PC-3 (cell line): ENCODE results near the gene SLC9A9. TPM values are rescaled to one million over a fixed set of nuclear protein-coding genes. Genes with fewer than 3 reads are reported as not detected.

Experiments used
- ATAC-seq: fragments of 200-7000 bp; cut with Tn5 transposase; 2 replicates; pipeline ENCODE4 v1.9.1; 2020; ENCODE audit warnings: mild to moderate bottlenecking, moderate library complexity
- BruUV-seq: library from RNA; stranded (reverse); fragments of 400-500 nt; replicated peaks from 2 replicates; lab custom pipeline; 2021; lab: Mats Ljungman, UMichigan
- CTCF ChIA-PET: fragments of 300-600 bp; sonication (Branson Sonifier 250); formaldehyde crosslinking; loops from one replicate; lab custom pipeline; 2022; ENCODE audit warnings: antibody characterized with exemption; lab: Charles Lee
- POLR2A ChIA-PET: fragments of 300-600 bp; sonication (Branson Sonifier 250); formaldehyde crosslinking; loops from one replicate; lab custom pipeline; 2022; ENCODE audit warnings: antibody characterized with exemption; ENCODE audit not compliant: unreplicated experiment; lab: Charles Lee
- DNase-seq: peaks from one replicate; pipeline ENCODE4 v3.0.0-alpha.2; 2015
- H2AFZ ChIP-seq: fragments of 300-600 bp; sonication (generic); 2 replicates; pipeline ENCODE4 v1.6.0; 2016; ENCODE audit warnings: antibody characterized with exemption, low read length
- H3F3A ChIP-seq: fragments of 300-600 bp; sonication (generic); one replicate; pipeline ENCODE4 v1.6.0; 2017; ENCODE audit warnings: antibody characterized with exemption, low read length, control low read depth, mild to moderate bottlenecking; ENCODE audit not compliant: unreplicated experiment
- H3K27ac ChIP-seq: fragments of 300-600 bp; sonication (generic); 2 replicates; pipeline ENCODE4 v1.5.1; 2016; ENCODE audit warnings: mild to moderate bottlenecking, low read length
- H3K27me3 ChIP-seq: fragments of 300-600 bp; sonication (generic); 2 replicates; pipeline ENCODE4 v1.6.1; 2016; ENCODE audit warnings: low read length, mixed read lengths
- H3K36me3 ChIP-seq: fragments of 300-600 bp; sonication (generic); 2 replicates; pipeline ENCODE4 v1.6.1; 2016; ENCODE audit warnings: low read depth, mixed run types, low read length, mixed read lengths
- H3K4me1 ChIP-seq: fragments of 300-600 bp; sonication (generic); 2 replicates; pipeline ENCODE4 v1.5.1; 2016; ENCODE audit warnings: low read length; ENCODE audit not compliant: insufficient read depth
- H3K4me2 ChIP-seq: fragments of 300-600 bp; sonication (generic); 2 replicates; pipeline ENCODE4 v1.6.0; 2016; ENCODE audit warnings: low read length
- H3K4me3 ChIP-seq: fragments of 300-600 bp; sonication (generic); 2 replicates; pipeline ENCODE4 v1.5.1; 2016; ENCODE audit warnings: mild to moderate bottlenecking, low read length, mixed read lengths
- H3K79me2 ChIP-seq: fragments of 300-600 bp; sonication (generic); 2 replicates; pipeline ENCODE4 v1.6.1; 2017; ENCODE audit warnings: low read length, mixed read lengths
- H3K9ac ChIP-seq: fragments of 300-600 bp; sonication (generic); 2 replicates; pipeline ENCODE4 v1.6.0; 2016; ENCODE audit warnings: mild to moderate bottlenecking, low read length
- H3K9me2 ChIP-seq: fragments of 300-600 bp; sonication (generic); replicated peaks from 2 replicates; pipeline ENCODE4 v1.6.1; 2016; ENCODE audit warnings: mixed run types, low read length, mixed read lengths
- H3K9me3 ChIP-seq: fragments of 300-600 bp; sonication (generic); 2 replicates; pipeline ENCODE4 v1.6.1; 2016; ENCODE audit warnings: low read length, mixed read lengths
- H4K20me1 ChIP-seq: fragments of 300-600 bp; sonication (generic); 2 replicates; pipeline ENCODE4 v1.6.1; 2016; ENCODE audit warnings: low read length, mixed read lengths
- CTCF ChIP-seq: fragments of 300-600 bp; sonication (generic); conservative IDR thresholded peaks from 2 replicates; pipeline ENCODE4 v1.5.1; 2017; ENCODE audit warnings: antibody characterized with exemption, low read depth, mild to moderate bottlenecking, low read length
- EZH2 ChIP-seq: fragments of 300-600 bp; sonication (generic); IDR thresholded peaks from one replicate; pipeline ENCODE4 v1.6.1; 2017; ENCODE audit warnings: antibody characterized with exemption, mild to moderate bottlenecking, low read length; ENCODE audit not compliant: unreplicated experiment
- EZH2phosphoT487 ChIP-seq: fragments of 300-600 bp; sonication (generic); IDR thresholded peaks from 2 replicates; pipeline ENCODE4 v1.6.1; 2018; ENCODE audit warnings: mild to moderate bottlenecking, antibody characterized with exemption, low read length, borderline replicate concordance
- intact Hi-C: fragments of 100-400 bp; cut with micrococcal nuclease; formaldehyde crosslinking; loops from 2 replicates; pipeline ENCODE4 v1.9.0; 2023
- total RNA-seq: library from RNA; depleted of rRNA; stranded (reverse); fragments of >200 nt; gene quantifications from 2 replicates; pipeline ENCODE4 v1.2.3, GENCODE V29; 2014

SLC9A9 gene
- total RNA-seq, 1 experiment from 2014 or later: 0.07 TPM

- Histone ChIP-seq H3K9ac (no peak overlapping the region), H3F3A (no peaks in the 10 kb centered on the region), H2AFZ (no peak overlapping the region), H3K36me3 (no peaks in the 10 kb centered on the region), H3K27me3 (no peaks in the 10 kb centered on the region), H3K27ac (no peak overlapping the region), H3K9me3 (no peaks in the 10 kb centered on the region), H4K20me1 (no peaks in the 10 kb centered on the region), H3K79me2 (no peaks in the 10 kb centered on the region), H3K4me1 (no peaks in the 10 kb centered on the region), H3K4me2 (no peak overlapping the region), H3K9me2 (no peaks in the 10 kb centered on the region), H3K4me3 (no peak overlapping the region)
- CTCF ChIA-PET: no interaction called here
- ATAC-seq (no peak), DNase-seq (no peak)
- intact Hi-C loops: no loop called here
- no TSS peak for BruUV-seq
- POLR2A ChIA-PET: no interaction called here
- no peak for TF ChIP-seq EZH2phosphoT487
- no peak for TF ChIP-seq EZH2
- TF ChIP-seq CTCF: no peak
Observed at GRCh38 chr3:143366672-143367071, 481.6 kb downstream of the SLC9A9 start.

DNA sequence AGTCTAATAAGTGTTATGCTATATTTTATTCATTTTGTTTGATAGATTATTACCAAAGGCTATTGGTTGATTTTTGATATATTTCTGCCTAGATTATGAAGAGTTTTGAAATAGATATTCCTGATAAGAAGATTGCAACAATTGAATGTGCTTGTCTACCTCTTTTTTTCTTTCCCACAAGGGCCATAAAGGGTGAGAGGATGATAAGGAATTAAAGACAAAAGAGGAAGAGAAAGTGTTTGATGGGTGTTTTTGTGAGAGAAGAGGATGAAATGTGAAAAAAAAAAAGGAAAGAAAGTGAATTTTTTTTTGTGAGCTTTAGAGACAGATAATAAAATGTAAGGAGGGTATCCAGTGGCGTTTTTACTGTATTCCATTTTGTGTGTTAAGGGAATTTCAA, 484.3 kb downstream of the SLC9A9 start:
- CTCF ChIA-PET: interaction anchor here (0.5 kb wide), 1 partner anchor 267 kb away, joined by 3 read pairs; no protein-coding TSS in a partner anchor
- no peaks in the 10 kb centered on the region for H3K9me3 ChIP-seq
- DNase-seq (no peak), ATAC-seq (no peak)
- no peak for TF ChIP-seq EZH2phosphoT487
- TF ChIP-seq CTCF: no peak
- TF ChIP-seq EZH2: no peak
- no peaks in the 10 kb centered on the region for H3K27me3 ChIP-seq
- H3K4me1 ChIP-seq: peaks cover 6% of the 10 kb centered on the region
- POLR2A ChIA-PET: no interaction called here
- no peak overlapping the region for H2AFZ ChIP-seq
- H4K20me1 ChIP-seq: no peaks in the 10 kb centered on the region
- H3K4me3 ChIP-seq: no peak overlapping the region
- no peak overlapping the region for H3K27ac ChIP-seq
- no peaks in the 10 kb centered on the region for H3F3A ChIP-seq
- intact Hi-C loops: no loop called here
- H3K79me2 ChIP-seq: no peaks in the 10 kb centered on the region
- no peak overlapping the region for H3K9ac ChIP-seq
- no TSS peak for BruUV-seq
- H3K36me3 ChIP-seq: no peaks in the 10 kb centered on the region
- H3K9me2 ChIP-seq: no peaks in the 10 kb centered on the region
- H3K4me2 ChIP-seq: no peak overlapping the region

DNA sequence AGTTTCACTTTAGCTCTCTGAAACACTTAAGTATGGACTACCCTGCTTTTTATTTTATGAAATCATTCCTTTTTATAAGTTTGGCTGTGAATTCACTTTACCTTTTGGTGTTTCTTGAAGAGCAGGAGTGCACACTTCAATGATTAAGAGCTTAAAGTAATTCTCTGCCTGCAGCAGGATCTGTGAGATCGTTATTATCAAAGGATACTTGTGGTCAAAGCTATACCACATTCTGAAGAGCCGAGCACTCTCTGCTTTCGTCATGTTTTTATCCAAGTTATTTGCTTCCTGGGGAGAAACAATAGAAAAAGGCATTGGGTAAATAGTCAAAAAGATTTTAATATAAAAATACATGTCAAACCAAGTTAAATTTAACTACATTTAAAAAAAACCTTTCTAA, 485.0 kb downstream of the SLC9A9 start:
- Histone ChIP-seq H3K36me3 (no peaks in the 10 kb centered on the region), H3K9me2 (no peaks in the 10 kb centered on the region), H3K4me1 (peaks cover 12% of the 10 kb centered on the region), H3K9me3 (no peaks in the 10 kb centered on the region), H3K9ac (no peak overlapping the region), H3K27me3 (no peaks in the 10 kb centered on the region), H3F3A (no peaks in the 10 kb centered on the region), H2AFZ (no peak overlapping the region), H4K20me1 (no peaks in the 10 kb centered on the region), H3K4me2 (no peak overlapping the region), H3K4me3 (no peak overlapping the region), H3K79me2 (no peaks in the 10 kb centered on the region), H3K27ac (no peak overlapping the region)
- no TSS peak for BruUV-seq
- ChIA-PET POLR2A (no interaction called here), CTCF (no interaction called here)
- no peak for ATAC-seq
- TF ChIP-seq EZH2 (no peak), CTCF (no peak), EZH2phosphoT487 (no peak)
- no peak for DNase-seq
- intact Hi-C loops: no loop called here
